GM13976 (cell line): ENCODE results near the gene PRSS22.
"Not testable (repeated sequence)": the region's sequence is repeated elsewhere in the genome, so short reads cannot be mapped to it uniquely, and the experiment has no call there.

ENCODE experiments used
- DNase-seq: peaks from one replicate; pipeline ENCODE4 v3.0.0; 2012; ENCODE audit warnings: low spot score
- in situ Hi-C: fragments of 300-500 bp; cut with MboI; formaldehyde crosslinking; loops from one replicate; pipeline ENCODE4 v1.12.0; 2022; ENCODE audit warnings: low sequenced_read_pairs, mixed read lengths, inconsistent platforms; ENCODE audit not compliant: unreplicated experiment
- TF ChIP-seq, protein P1 (sequence below): IDR thresholded peaks from 2 replicates; pipeline ENCODE4 v1.5.1; 2012; ENCODE audit warnings: borderline replicate concordance, mild to moderate bottlenecking; ENCODE audit not compliant: insufficient read depth; ENCODE audit errors: extremely low read depth, missing control alignments, control extremely low read depth

PRSS22 gene, protein sequence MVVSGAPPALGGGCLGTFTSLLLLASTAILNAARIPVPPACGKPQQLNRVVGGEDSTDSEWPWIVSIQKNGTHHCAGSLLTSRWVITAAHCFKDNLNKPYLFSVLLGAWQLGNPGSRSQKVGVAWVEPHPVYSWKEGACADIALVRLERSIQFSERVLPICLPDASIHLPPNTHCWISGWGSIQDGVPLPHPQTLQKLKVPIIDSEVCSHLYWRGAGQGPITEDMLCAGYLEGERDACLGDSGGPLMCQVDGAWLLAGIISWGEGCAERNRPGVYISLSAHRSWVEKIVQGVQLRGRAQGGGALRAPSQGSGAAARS

DNA sequence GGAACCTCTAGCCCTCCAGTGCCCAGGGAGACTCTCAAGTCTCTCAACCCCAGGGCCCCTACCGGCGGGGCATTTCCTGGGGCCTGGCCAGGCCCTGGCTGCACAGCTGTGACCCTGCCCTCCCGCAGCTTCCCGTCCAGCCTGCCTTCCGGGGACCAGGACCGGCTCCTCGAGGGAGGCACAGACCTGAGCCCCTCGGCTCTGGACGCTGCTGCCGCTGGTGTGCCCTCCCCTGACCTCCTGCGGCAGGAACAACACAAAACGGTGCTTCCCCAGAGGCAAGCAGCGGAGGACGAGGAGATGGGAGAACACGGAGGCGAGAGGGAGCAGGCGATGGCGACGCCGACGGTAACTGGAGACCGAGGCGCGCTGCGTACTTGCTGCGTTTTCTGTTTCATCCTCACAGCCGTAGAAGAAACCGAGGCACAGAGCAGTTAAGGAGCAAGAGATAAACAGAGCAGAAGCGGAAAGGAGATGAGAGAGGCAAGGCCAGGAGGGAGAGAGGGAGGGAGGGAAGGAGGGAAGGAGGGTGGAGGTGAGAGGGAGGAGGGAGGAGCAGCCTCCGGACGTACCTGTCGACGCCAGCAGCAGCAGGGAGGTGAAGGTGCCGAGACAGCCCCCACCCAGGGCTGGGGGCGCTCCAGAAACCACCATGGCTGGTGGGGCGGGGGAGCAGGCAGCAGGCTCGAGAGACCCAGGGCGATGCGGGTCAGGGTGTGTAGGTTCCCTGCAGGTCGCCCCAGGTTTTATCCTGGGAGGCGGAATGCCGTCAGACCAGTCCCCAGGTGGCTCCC is at the start of gene PRSS22:
Gene PRSS22 (minus strand): TSS at position 720 of the 794 bp plus-strand sequence. CDS start 66 bp downstream, at position 654.
- TF ChIP-seq, protein P1, sequence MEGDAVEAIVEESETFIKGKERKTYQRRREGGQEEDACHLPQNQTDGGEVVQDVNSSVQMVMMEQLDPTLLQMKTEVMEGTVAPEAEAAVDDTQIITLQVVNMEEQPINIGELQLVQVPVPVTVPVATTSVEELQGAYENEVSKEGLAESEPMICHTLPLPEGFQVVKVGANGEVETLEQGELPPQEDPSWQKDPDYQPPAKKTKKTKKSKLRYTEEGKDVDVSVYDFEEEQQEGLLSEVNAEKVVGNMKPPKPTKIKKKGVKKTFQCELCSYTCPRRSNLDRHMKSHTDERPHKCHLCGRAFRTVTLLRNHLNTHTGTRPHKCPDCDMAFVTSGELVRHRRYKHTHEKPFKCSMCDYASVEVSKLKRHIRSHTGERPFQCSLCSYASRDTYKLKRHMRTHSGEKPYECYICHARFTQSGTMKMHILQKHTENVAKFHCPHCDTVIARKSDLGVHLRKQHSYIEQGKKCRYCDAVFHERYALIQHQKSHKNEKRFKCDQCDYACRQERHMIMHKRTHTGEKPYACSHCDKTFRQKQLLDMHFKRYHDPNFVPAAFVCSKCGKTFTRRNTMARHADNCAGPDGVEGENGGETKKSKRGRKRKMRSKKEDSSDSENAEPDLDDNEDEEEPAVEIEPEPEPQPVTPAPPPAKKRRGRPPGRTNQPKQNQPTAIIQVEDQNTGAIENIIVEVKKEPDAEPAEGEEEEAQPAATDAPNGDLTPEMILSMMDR, result no peak
- in situ Hi-C loops, result no loop called here
- peak; percentile 43 for DNase-seq

DNA sequence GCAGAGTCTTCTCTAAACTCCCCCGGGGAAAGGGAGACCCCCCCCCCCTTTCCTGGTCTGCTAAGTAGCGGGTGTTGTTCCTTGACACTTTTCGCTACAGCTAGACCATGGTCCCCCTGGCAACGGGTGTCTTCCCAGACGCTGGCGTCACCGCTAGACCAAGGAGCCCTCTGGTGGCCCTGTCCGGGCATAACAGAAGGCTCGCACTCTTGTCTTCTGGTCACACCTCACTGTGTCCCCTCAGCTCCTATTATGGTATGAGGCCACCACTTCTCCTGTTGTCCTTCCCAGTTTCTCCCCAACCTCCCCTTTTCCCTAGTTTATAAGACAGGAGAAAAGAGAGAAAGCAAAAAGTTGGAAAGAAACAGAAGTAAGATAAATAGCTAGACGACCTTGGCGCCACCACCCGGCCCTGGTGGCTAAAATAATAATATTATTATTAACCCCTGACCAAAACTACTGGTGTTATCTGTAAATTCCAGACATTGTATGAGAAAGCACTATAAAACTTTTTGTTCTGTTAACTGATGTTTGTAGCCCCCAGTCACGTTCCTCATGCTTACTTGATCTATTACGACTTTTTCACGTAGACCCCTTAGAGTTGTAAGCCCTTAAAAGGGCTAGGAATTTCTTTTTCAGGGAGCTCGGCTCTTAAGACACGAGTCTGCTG is 49.2 kb upstream of the PRSS22 start:
- TF ChIP-seq, protein P1, result peak; percentile 52
- DNase-seq, in situ Hi-C loops: not testable (repeated sequence)

DNA sequence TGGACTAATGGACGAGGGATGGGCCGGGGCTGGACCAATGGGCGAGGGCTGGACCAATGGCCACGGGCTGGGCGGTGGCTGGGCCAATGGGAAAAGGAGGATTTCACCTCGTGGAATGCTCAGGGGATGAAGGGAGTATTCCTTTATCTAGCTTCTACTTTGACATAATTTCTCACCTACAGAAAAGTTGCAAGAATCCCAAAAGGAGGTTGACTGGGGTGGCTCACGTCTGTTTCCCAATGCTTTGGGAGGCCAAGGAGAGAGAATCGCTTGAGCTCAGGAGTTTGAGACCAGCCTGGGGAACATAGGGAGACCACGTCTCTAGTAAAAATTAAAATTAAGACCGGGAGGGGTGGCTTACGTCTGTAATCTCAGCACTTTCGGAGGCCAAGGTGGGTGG is 48.0 kb upstream of the PRSS22 start:
- in situ Hi-C loops, result no loop called here
- no peak for DNase-seq
- TF ChIP-seq, protein P1, result no peak

DNA sequence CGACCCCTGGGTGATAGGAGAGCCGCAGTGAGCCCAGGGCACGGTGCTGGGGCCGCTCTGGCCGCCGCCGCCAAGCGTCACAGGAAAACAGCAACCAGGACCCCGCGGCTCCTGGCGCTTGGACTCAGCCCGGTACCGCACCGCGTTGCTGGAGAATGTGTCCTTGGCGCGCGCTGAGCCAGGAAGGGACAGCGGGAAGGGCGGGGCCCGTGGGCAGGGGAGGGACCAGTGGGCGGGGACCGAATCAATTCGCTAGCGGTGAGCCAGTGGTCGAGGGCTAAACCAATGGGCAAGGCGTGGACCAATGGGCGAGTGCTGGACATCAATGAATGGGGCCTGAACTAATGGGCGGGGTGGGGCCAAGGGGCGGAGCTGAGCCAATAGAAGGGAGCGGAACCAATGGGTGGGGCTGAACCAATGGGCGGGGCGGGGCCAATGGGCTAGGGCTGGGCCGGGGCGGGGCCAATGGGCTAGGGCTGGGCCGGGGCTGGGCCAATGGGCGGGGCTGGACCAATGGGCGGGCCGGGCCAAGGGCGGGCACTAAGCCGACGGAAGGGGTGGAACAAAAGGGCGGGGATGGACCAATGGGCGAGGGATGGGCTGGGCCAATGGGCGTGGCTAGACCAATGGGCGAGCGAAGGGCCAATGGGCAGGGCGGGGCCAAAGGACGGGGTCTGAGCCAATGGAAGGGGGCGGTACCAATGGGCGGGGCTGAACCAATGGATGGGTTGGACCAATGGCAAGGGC is 47.4 kb upstream of the PRSS22 start:
- in situ Hi-C loops, result no loop called here
- TF ChIP-seq, protein P1, result no peak
- DNase-seq, result peak; percentile 100

DNA sequence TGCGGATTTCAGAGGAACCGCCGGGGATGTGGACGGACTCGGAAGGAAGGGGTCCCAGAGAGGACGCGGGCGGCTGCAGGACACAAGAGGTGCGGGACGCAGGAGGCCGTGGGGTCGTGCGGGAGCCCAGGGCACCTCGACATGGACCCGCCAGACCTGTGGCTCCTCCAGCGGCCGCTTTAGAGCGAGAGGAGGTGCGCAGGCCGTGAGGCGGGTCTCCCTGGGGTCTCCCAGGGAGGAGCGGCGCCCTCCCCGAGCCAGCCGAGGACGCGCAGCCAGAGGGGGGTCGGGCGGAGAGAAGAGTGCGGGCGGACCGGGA is 46.9 kb upstream of the PRSS22 start:
- TF ChIP-seq, protein P1, result no peak
- in situ Hi-C loops, result no loop called here
- no peak for DNase-seq

DNA sequence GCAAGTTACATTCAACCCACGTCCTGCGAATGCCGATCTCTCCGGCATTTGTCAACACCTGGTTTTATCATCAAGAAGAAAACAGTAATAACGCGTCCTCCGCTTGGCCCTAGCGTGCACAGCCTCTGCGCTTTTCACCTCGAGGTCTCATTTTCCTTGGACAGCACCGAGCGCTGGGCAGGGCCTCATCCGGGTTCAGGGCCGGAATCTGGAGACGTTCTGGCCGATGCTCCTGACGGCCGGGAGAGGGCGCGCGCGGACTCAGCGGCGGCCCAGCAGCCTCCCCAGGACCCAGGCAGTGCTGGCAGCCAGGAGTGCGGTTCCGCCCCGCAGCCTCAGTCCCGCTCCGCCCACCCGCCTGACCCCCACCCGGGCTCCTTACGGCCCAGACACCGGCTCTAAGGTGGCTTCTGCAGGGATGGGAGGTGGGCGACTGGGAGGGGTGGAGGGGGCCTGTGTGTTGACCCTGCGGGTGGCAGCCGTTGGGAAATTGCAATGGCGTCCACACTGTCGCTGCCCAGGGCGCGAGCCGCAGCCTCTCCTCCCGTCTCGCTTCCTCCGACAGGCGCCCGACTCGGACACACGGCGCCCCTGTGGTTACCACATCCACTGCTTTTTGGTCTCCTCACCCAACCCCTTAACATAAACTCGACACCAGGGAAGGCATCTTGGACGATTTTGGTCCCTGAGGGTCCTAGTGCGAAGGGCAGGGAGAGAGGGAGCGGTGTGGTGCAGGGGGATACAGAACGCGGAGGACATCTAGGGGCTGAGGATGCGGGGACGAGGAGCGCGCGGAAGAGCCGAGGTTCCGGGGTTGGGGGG is 46.3 kb upstream of the PRSS22 start:
- in situ Hi-C loops, result no loop called here
- DNase-seq, result peak; percentile 91
- TF ChIP-seq, protein P1, result peak; percentile 98
